SH-SY5Y (cell line): Measurements from ENCODE around the gene TRIM13.

Experiments
- GATA2 ChIP-seq: IDR thresholded peaks from 2 replicates; pipeline ENCODE4 v1.6.1; 2011; ENCODE audit warnings: mild to moderate bottlenecking, low read depth, low read length
- GATA3 ChIP-seq: IDR thresholded peaks from 2 replicates; pipeline ENCODE4 v1.6.1; 2011; ENCODE audit warnings: low read depth, mild to moderate bottlenecking, low read length, moderate library complexity

DNA sequence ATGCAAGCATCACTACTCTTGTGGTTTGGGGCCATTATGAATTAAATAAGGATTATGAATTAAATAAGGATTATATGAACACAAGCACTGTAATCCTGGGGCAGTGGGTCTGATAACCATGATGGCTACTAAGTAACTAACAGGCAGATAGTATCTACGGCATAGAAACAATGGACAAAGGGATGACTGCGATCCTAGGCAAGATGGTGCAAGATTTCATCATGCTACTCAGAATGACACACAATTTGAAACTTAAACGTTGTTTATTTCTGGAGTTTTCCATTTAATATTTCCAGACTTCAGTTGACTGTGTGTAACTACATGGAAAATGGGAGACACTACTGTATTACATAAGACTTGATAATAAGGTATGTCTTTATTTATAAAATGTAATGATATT is 33.5 kb downstream of the TRIM13 start:
- TF ChIP-seq GATA2 = no peak
- TF ChIP-seq GATA3 = no peak
